ENCODE measurements around the gene SUMF1.

SUMF1 gene

DNA sequence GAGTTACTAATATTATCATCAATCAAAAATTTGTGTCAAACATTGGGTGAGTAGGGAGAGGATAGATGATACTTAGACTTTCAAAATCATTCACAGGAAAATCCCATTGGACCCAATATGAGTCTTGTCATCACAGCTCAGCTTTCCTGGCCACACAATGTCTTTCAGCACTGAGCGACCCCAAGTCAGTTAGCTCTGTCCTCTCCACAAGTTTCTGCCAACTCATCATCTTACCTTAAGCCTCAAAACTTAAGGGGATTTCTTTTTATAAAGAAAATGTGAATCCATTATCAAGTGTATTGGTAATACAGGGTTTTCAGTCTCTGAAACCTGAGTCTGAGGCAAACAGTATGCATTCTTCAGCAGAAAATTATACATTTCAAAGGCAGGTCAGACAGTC lies 55.8 kb downstream of the SUMF1 start:
- intact Hi-C loops (cut with DNase I; ENCODE audit: low total_unique reads) = loop anchor here (5.0 kb wide), 1 partner anchor 54 kb away; no protein-coding TSS in a partner anchor
- DNase-seq = no peak
- TF ChIP-seq, protein P1, sequence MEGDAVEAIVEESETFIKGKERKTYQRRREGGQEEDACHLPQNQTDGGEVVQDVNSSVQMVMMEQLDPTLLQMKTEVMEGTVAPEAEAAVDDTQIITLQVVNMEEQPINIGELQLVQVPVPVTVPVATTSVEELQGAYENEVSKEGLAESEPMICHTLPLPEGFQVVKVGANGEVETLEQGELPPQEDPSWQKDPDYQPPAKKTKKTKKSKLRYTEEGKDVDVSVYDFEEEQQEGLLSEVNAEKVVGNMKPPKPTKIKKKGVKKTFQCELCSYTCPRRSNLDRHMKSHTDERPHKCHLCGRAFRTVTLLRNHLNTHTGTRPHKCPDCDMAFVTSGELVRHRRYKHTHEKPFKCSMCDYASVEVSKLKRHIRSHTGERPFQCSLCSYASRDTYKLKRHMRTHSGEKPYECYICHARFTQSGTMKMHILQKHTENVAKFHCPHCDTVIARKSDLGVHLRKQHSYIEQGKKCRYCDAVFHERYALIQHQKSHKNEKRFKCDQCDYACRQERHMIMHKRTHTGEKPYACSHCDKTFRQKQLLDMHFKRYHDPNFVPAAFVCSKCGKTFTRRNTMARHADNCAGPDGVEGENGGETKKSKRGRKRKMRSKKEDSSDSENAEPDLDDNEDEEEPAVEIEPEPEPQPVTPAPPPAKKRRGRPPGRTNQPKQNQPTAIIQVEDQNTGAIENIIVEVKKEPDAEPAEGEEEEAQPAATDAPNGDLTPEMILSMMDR (IDR thresholded peaks at IDR 0.05) = no peak
- Histone ChIP-seq H3K27me3 (no peaks in the 10 kb centered on the region), H3K4me1 (peaks cover 0 to 34% (median 5%) of the 10 kb centered on the region in 4 donors), H3K36me3 (peaks cover 0 to 6% (median 0%) of the 10 kb centered on the region in 3 donors), H3K9me3 (no peaks in the 10 kb centered on the region), H3K27ac (no peak overlapping the region), H3K4me3 (no peak overlapping the region)

DNA sequence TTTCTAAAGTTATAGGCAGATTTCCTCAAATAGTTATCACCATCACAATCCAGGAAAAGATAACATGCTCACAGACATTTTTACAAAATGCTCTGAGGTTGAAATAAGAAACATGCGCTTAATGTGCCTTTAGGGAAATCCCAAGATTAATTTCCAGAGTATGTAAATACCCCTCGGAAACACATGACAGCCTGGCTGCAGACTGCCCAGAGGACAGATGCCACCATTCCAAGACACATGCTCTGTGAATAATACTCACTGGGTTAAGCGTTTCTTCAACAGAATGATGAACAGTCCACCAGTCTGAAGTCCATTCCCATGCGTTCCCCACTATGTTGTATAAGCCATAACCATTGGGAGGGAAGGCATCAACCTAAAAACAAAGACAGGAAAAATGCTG lies 56.5 kb downstream of the SUMF1 start:
- intact Hi-C loops (cut with DNase I; ENCODE audit: low total_unique reads) = loop anchor here (5.0 kb wide), 1 partner anchor 53 kb away; no protein-coding TSS in a partner anchor
- TF ChIP-seq, protein P1 (IDR thresholded peaks at IDR 0.05) = no peak
- Histone ChIP-seq H3K9me3 (no peaks in the 10 kb centered on the region), H3K4me3 (no peak overlapping the region), H3K27ac (peak overlapping the region; percentile 1 to 37), H3K4me1 (peaks cover 0 to 30% (median 5%) of the 10 kb centered on the region in 4 donors), H3K36me3 (peaks cover 0 to 6% (median 0%) of the 10 kb centered on the region in 3 donors), H3K27me3 (no peaks in the 10 kb centered on the region)
- DNase-seq = no peak

DNA sequence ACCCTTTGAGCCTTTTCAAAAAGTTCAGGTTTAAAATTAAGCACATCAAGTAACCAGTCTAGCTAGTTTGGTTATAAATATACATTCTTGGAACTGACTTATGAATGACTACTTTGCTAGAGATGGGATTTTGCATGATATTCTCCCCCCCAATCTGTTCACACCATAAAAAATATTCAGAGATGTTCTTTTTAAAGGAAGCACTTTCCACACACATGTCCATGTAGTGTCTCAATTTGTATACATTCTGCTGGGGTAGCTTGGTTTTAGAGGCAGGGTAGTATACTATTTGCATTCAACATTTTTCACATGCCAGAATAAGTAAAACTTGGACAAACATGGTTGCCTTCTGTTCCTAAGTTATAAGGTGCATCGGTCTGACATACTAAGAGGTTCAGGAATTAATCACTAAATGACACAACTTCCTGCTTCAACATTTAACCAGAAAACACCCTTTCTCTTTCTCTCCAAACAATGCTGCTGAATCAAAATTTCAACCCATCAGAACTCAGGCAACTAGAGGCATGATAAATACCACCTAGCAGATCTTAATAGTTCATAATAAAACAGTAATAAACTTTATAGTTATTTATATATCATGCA lies 57.0 kb downstream of the SUMF1 start:
- Histone ChIP-seq H3K27me3 (no peaks in the 10 kb centered on the region), H3K4me1 (peaks cover 0 to 30% (median 5%) of the 10 kb centered on the region in 4 donors), H3K27ac (peak overlapping the region; percentile 1 to 37), H3K36me3 (peaks cover 0 to 9% (median 0%) of the 10 kb centered on the region in 3 donors), H3K4me3 (no peak overlapping the region), H3K9me3 (no peaks in the 10 kb centered on the region)
- intact Hi-C loops (cut with DNase I; ENCODE audit: low total_unique reads) = loop anchor here (5.0 kb wide), 1 partner anchor 53 kb away; no protein-coding TSS in a partner anchor
- TF ChIP-seq, protein P1 (IDR thresholded peaks at IDR 0.05) = no peak
- DNase-seq = no peak

DNA sequence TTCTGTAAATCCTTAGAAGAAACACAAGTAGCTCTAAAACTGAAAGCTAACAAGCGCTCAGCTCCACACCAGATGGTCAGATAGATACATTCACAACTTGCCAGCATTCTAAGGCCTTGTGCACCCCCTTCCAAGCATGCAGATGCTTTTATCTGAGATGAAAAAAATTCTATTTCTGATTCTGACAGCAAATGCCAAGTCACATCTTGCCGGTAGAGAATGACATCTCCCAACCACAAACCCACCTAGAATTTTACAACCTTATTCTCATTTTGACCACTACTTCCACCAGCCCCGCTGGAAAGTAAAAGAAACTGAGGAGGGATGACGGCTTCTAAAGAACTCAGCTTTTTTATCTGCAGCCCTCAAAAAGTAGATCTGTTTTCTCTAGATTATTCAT lies 57.7 kb downstream of the SUMF1 start:
- Histone ChIP-seq H3K27ac (peak overlapping the region; percentile 1 to 20), H3K9me3 (no peaks in the 10 kb centered on the region), H3K4me1 (peaks cover 0 to 30% (median 5%) of the 10 kb centered on the region in 4 donors), H3K27me3 (no peaks in the 10 kb centered on the region), H3K36me3 (peaks cover 0 to 12% (median 0%) of the 10 kb centered on the region in 3 donors), H3K4me3 (no peak overlapping the region)
- TF ChIP-seq, protein P1 (IDR thresholded peaks at IDR 0.05) = no peak
- DNase-seq = no peak
- intact Hi-C loops (cut with DNase I; ENCODE audit: low total_unique reads) = no loop called here

DNA sequence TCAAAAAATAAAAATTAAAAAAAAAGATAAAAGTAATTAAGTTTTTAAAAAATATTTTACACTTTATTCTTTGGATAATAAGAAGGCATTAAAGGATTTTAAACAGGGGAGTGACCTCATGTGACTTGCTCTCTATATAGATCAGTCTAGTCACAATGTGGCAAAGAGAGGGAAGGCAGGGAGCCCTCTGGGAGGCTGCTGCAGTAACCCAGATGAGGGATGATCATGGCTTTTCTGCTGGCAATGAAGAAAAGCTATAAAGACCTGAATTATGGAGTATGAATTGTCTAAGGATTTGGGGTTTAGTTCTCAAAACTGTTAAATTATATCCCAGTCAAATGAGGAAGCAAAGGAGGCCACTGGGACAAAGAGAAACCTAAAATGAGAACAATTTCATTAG lies 58.1 kb downstream of the SUMF1 start:
- H3K4me3 ChIP-seq = no peak overlapping the region
- H3K4me1 ChIP-seq = peaks cover 0 to 30% (median 5%) of the 10 kb centered on the region in 4 donors
- H3K27ac ChIP-seq = peak overlapping the region in 1 of 2 donors; percentile 20
- no peaks in the 10 kb centered on the region for H3K27me3 ChIP-seq
- intact Hi-C loops (cut with DNase I; ENCODE audit: low total_unique reads) = no loop called here
- H3K36me3 ChIP-seq = peaks cover 0 to 14% (median 0%) of the 10 kb centered on the region in 3 donors
- no peaks in the 10 kb centered on the region for H3K9me3 ChIP-seq
- TF ChIP-seq, protein P1 (IDR thresholded peaks at IDR 0.05) = no peak
- no peak for DNase-seq
